SW480 (cell line): ENCODE measurements around the gene CAB39.

ENCODE experiments used
- DNase-seq: peaks from one replicate; pipeline ENCODE4 v3.0.0-alpha.2; 2016; ENCODE audit warnings: low spot score

The CAB39 gene

DNA sequence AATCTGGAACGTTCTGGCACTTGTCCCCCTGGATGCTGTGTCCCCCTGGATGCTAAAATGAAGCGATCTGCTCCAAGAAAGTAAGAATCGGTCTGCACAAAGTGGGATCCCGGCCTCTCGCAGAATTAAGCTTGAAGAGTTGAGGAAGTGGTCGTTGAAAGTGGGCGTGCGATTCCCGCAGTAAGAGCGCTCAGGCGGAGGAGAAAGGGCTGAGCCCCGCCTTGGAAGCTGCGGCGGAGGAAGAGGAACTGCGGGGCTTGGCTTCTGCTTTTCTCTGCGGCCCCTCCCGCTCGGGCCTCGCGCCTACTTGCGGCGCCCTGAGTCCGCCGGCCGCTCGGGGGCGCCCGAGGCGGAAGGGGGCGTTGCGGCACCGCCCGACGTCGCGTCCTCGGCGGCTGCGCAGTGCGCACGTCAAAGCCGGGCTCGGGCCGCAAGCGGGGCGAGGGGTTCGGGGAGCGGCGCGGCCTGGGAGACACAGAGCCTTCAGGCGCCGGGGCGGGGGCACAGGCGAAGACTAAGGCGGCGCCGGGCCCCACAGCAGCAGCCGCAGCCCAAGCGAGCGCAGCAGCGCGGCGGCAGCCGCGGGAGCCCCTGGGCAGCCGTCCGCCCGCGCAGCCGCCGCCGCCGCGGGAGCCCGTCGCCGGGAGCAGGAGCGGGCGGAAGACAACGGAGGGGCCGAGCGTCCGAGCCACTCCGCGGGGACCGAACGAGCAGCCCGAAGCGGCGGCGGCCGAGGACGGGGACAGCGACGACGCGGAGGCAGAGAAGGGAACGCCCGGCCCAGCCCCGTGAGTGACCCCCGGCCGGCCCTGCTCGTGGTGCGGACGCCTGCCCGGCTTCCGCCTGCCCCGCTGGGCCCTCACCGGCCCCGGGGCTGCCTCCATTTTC lies at the start of gene CAB39:
Gene CAB39 (plus strand): TSS at position 400 of the 888 bp plus-strand sequence. CDS start 47,160 bp downstream, outside the sequence.
- peak; percentile 72 for DNase-seq

DNA sequence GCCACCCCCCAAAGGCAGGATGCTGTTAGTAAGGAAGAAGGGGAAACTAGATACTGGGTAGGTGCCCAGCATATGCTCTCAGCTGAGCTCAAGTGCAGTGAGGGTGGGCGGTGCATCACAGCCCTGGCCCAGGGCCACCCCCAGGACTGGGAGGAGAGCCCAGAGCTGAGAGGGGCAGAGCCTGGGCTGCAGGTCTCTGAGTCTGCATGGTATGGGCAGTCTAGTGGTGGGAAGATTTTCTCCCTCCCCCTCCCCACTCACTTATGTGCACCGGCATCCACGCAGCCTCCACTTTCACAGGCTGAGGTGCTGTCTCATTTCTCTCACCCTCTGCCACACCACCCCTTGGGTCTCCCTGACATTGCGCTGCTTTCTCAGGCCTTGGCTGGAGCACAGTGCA lies 48.5 kb upstream of the CAB39 start:
- no peak for DNase-seq

- DNase-seq = no peak
Measured at GRCh38 chr2:230664844-230665243, 47.8 kb upstream of the CAB39 start.

DNA sequence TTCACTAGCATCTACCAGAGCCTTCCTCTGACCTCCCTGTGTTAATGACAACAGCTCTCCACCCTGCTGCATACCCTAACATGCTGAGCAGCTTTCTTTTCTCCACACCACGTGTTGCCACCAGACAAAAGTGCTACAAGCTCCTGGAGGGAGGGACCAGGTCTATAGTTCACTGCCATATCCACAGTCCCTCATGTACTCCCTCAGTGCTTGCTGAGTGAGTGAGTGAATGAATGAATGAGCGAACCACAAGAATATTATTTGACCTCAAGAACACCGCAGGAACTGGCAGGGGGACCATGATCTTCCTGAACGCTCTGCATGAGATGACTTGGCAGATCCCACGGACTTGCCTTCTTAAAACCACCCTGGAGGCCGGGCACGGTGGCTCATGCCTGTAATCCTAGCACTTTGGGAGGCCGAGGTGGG lies 47.4 kb upstream of the CAB39 start:
- no peak for DNase-seq

- DNase-seq = peak; percentile 65
Measured at GRCh38 chr2:230666446-230666845, 46.2 kb upstream of the CAB39 start.

- no peak for DNase-seq
Measured at GRCh38 chr2:230666885-230667712, 45.5 kb upstream of the CAB39 start.

GRCh38 chr2:230668184-230668938 lies 44.3 kb upstream of the CAB39 start:
- peak; percentile 51 for DNase-seq

DNA sequence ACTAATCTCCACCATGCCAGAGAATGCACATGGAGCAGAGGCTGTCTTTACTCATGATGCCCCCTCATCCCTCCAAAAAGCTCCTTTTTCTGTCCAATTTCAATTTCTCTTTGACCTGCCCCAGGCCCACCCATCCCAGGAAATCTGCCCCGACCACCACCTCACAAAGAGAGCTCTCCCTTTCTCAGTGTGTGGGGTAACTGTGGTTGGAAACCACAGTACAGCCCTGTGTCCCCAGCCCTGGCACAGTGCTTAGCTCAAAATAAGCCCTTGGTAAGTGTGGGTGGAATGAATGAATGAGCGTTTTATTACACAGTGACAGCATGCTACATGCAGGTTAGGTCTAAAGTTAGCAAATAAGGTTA lies 43.7 kb upstream of the CAB39 start:
- DNase-seq = no peak

GRCh38 chr2:230669386-230669950 lies 43.2 kb upstream of the CAB39 start:
- DNase-seq = no peak

DNA sequence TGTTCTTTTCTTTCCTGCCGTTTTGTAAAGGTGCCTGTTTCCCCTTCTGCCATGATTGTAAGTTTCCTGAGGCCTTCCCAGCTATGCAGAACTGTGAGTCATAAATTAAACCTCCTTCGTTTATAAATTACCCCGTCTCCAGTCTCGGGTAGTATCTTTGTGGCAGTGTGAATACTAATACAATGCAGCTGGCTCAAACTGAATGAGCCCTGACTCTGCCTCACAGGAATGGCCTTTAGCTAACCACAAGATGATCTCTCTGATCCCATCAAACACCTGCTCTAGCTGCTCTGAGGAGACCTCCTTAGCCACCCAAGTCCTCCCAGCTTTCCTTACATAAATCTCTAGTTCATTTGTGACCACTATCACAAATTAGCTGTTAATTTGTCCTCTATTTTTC lies 41.5 kb upstream of the CAB39 start:
- peak; percentile 42 for DNase-seq

GRCh38 chr2:230672836-230673235 lies 39.8 kb upstream of the CAB39 start:
- DNase-seq = no peak

GRCh38 chr2:230674401-230674800 lies 38.2 kb upstream of the CAB39 start:
- no peak for DNase-seq

DNA sequence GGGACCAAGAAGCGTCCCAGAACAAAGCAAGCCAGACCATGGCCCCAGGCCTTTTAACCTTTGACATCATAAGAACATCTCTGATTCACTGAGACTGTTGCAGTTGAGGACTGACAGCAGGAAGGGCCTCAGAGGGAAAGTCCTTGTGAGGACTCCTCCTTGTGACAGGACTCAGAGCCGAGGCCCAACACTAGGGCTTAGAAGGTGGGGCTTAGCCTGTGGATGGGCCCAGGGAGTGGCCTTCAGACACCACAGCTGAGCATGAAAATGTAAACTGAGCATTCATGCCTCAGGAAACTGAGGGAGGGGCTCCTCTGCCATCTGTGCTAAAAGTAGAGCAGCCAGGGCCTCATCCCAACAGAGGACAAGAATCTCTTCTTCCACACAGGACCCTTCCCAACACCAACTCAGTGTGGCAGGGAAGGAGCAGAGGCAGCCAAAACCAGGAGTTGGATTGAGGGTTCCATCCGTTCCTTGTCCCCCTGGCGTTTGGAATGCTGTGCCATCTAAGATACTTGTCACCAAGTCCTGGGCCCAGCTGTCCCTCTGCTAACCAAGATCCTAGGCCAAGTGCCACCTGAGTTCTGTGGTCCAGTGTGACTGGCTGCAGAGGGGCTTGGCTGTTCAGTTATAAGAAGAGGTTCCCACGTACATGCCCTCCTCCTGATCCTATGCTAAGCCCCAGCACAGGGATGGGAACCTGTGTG lies 37.5 kb upstream of the CAB39 start:
- DNase-seq = no peak

DNA sequence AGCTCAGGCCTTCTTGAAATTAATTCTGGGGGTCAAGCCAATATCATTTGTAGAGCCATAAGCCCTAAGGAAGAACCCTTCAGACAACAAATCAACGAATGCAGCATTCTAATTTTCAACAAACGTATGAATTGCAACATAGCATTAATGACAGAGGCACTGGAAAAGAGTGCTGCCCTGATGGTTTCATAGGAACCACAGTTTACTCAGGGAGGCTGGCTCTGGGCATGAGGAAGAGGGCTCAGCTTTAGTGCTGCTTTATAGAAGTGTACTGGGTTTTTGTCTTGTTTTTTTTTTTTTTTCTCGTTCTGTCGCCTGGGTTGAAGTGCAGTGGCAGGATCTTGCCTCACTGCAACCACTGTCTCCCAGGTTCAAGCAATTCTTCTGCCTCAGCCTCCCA lies 36.1 kb upstream of the CAB39 start:
- DNase-seq = no peak

- DNase-seq = no peak
Measured at GRCh38 chr2:230677201-230677946, 35.3 kb upstream of the CAB39 start.

DNA sequence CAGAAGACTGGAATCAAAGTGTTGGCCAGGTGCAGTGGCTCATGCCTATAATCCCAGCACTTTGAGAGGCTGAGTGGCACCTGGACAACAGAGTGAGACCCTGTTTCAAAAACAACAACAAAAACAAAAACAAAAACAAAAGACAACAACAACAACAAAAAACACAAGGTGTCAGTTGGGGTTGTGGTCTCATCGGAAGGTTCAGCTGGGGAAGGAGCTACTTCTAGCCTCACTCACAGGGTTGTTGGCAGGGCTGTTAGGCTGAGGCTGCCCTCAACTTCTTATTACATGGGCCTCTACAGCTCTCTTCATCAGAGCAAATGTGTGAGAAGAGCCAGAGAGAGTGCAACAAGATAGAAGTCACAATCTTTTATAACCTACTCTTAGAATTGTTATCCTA lies 34.6 kb upstream of the CAB39 start:
- DNase-seq = no peak

- DNase-seq = no peak
Measured at GRCh38 chr2:230678451-230678850, 34.2 kb upstream of the CAB39 start.

DNA sequence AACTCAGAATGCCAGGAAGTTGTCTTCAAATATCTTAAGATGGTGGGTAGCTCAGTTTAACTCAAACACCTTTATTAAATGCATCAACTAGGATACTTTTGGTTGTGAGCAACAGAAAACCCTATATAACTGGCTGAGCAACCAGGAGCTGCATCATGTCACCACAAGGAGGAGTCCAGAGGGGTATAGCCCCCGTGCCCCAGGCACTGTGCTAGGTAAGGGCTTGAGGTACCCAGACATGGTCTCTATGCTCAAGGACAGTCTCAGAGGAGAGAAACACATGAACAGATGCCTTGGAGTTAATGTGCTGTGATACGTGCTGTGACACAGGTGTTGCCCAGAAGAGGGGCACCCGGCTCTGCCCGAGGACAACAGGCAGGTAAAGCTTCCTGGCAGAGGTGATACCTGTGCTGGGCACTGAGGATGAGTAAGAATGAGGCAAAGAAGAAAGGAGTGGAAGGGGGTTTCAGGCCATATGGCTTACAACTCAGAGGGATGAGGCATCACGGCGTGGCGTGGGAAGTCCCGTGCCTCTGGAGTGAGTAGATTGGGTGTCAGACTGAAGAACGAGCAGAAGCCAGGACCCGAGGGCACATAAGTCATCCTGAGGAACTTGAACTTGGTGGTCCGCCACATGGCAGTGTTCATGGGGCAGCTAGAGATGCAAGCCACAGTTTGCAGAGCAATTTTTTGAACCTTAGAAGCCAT lies 32.0 kb upstream of the CAB39 start:
- DNase-seq = no peak

DNA sequence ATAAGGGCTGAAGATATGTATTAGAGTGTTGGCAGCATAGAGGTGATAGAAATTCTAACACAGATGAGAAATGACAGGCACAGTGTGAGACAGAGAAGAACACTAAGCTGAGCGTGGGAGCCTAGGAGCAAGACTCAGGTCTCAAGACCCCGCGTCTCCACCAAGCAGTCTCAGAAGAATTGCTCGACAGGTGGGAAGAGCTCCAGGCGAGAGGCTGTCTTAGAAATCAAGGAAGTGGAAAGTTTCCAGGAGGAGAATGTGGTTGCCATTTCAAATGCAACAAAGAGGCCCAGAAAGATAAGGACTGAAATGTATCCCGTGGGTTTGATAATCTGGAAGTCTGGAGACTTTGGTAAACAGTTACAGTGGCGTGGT lies 31.5 kb upstream of the CAB39 start:
- no peak for DNase-seq

GRCh38 chr2:230682546-230682945 lies 30.1 kb upstream of the CAB39 start:
- DNase-seq = no peak
